Activated T-helper 2 cell treated with anti-CD3 and anti-CD28 coated beads, Interferon-gamma antibody, Interleukin-2, Interleukin-4, amounts not matched to agents 10 μg/mL and 5 μg/mL and 100 μg/mL, durations not matched to agents 14 hours and 24 hours and 36 hours (primary cell): Measurements from ENCODE around the gene CRIM1. TPM values are rescaled to one million over a fixed set of nuclear protein-coding genes. Genes with fewer than 3 reads are reported as not detected.

Source experiments
- DNase-seq: peaks from one replicate; pipeline ENCODE4 v3.0.0; 2021; ENCODE audit warnings: low spot score
- H3K27ac Mint-ChIP-seq: one replicate; pipeline ENCODE4 v1.8.0; 2021; ENCODE audit warnings: mixed read lengths
- H3K27me3 Mint-ChIP-seq: one replicate; pipeline ENCODE4 v1.8.0; 2021; ENCODE audit warnings: low read depth, mixed read lengths
- H3K36me3 Mint-ChIP-seq: one replicate; pipeline ENCODE4 v1.8.0; 2021; ENCODE audit warnings: low read depth, mixed read lengths
- H3K4me1 Mint-ChIP-seq: one replicate; pipeline ENCODE4 v1.8.0; 2021; ENCODE audit warnings: low read depth, mixed read lengths
- H3K4me3 Mint-ChIP-seq: one replicate; pipeline ENCODE4 v1.8.0; 2021; ENCODE audit warnings: low read depth, mild to moderate bottlenecking, moderate library complexity, mixed read lengths
- H3K9me3 Mint-ChIP-seq: one replicate; pipeline ENCODE4 v1.8.0; 2021; ENCODE audit warnings: mixed read lengths
- intact Hi-C: fragments of 100-400 bp; cut with micrococcal nuclease; formaldehyde crosslinking; loops from one replicate; pipeline ENCODE4 v1.15.1; 2023
- total RNA-seq: library from RNA; stranded (reverse); gene quantifications from 2 replicates; pipeline ENCODE4 v1.2.3, GENCODE V29; 2022

The CRIM1 gene
- total RNA-seq, 1 donor from 2014 or later: 12.8 TPM

- Mint-ChIP-seq H3K4me1 (no peaks in the 10 kb centered on the region), H3K27me3 (no peaks in the 10 kb centered on the region), H3K9me3 (peaks cover under 1% of the 10 kb centered on the region), H3K36me3 (peaks cover 12% of the 10 kb centered on the region), H3K27ac (no peak overlapping the region), H3K4me3 (no peak overlapping the region)
- no peak for DNase-seq
- intact Hi-C loops: no loop called here
Measured at GRCh38 chr2:36482576-36483214, 127.1 kb downstream of the CRIM1 start.

- no peak for DNase-seq
- Mint-ChIP-seq H3K4me1 (no peaks in the 10 kb centered on the region), H3K27me3 (no peaks in the 10 kb centered on the region), H3K36me3 (peaks cover 11% of the 10 kb centered on the region), H3K4me3 (no peak overlapping the region), H3K27ac (no peak overlapping the region), H3K9me3 (no peaks in the 10 kb centered on the region)
- intact Hi-C loops: no loop called here
Measured at GRCh38 chr2:36483290-36483689, 127.7 kb downstream of the CRIM1 start.

GRCh38 chr2:36484454-36484853 lies 128.9 kb downstream of the CRIM1 start:
- peaks cover 8% of the 10 kb centered on the region for H3K36me3 Mint-ChIP-seq
- no peak overlapping the region for H3K27ac Mint-ChIP-seq
- intact Hi-C loops: no loop called here
- no peaks in the 10 kb centered on the region for H3K9me3 Mint-ChIP-seq
- H3K4me3 Mint-ChIP-seq: no peak overlapping the region
- H3K27me3 Mint-ChIP-seq: no peaks in the 10 kb centered on the region
- no peaks in the 10 kb centered on the region for H3K4me1 Mint-ChIP-seq
- no peak for DNase-seq

- DNase-seq: no peak
- Mint-ChIP-seq H3K27me3 (no peaks in the 10 kb centered on the region), H3K4me3 (no peak overlapping the region), H3K9me3 (no peaks in the 10 kb centered on the region), H3K27ac (no peak overlapping the region), H3K36me3 (peaks cover 2% of the 10 kb centered on the region), H3K4me1 (no peaks in the 10 kb centered on the region)
- intact Hi-C loops: no loop called here
Measured at GRCh38 chr2:36485521-36485920, 129.9 kb downstream of the CRIM1 start.

GRCh38 chr2:36486521-36487044 lies 131.0 kb downstream of the CRIM1 start:
- Mint-ChIP-seq H3K9me3 (no peaks in the 10 kb centered on the region), H3K4me3 (no peak overlapping the region), H3K36me3 (no peaks in the 10 kb centered on the region), H3K4me1 (no peaks in the 10 kb centered on the region), H3K27ac (no peak overlapping the region), H3K27me3 (no peaks in the 10 kb centered on the region)
- no peak for DNase-seq
- intact Hi-C loops: no loop called here

- no peak overlapping the region for H3K27ac Mint-ChIP-seq
- H3K9me3 Mint-ChIP-seq: no peaks in the 10 kb centered on the region
- H3K36me3 Mint-ChIP-seq: no peaks in the 10 kb centered on the region
- no peaks in the 10 kb centered on the region for H3K27me3 Mint-ChIP-seq
- DNase-seq: no peak
- H3K4me3 Mint-ChIP-seq: no peak overlapping the region
- intact Hi-C loops: no loop called here
- no peaks in the 10 kb centered on the region for H3K4me1 Mint-ChIP-seq
Measured at GRCh38 chr2:36487947-36488346, 132.4 kb downstream of the CRIM1 start.

GRCh38 chr2:36489281-36489680 lies 133.7 kb downstream of the CRIM1 start:
- Mint-ChIP-seq H3K36me3 (no peaks in the 10 kb centered on the region), H3K27ac (no peak overlapping the region), H3K27me3 (no peaks in the 10 kb centered on the region), H3K4me1 (no peaks in the 10 kb centered on the region), H3K9me3 (no peaks in the 10 kb centered on the region), H3K4me3 (no peak overlapping the region)
- intact Hi-C loops: no loop called here
- DNase-seq: no peak

- H3K9me3 Mint-ChIP-seq: no peaks in the 10 kb centered on the region
- H3K27ac Mint-ChIP-seq: no peak overlapping the region
- no peaks in the 10 kb centered on the region for H3K36me3 Mint-ChIP-seq
- H3K27me3 Mint-ChIP-seq: no peaks in the 10 kb centered on the region
- H3K4me1 Mint-ChIP-seq: no peaks in the 10 kb centered on the region
- no peak for DNase-seq
- intact Hi-C loops: no loop called here
- no peak overlapping the region for H3K4me3 Mint-ChIP-seq
Measured at GRCh38 chr2:36490749-36491148, 135.2 kb downstream of the CRIM1 start.

GRCh38 chr2:36492216-36492945 lies 136.8 kb downstream of the CRIM1 start:
- H3K9me3 Mint-ChIP-seq: no peaks in the 10 kb centered on the region
- H3K36me3 Mint-ChIP-seq: no peaks in the 10 kb centered on the region
- H3K4me1 Mint-ChIP-seq: no peaks in the 10 kb centered on the region
- no peak overlapping the region for H3K4me3 Mint-ChIP-seq
- DNase-seq: no peak
- intact Hi-C loops: no loop called here
- H3K27ac Mint-ChIP-seq: no peak overlapping the region
- H3K27me3 Mint-ChIP-seq: no peaks in the 10 kb centered on the region

- no peaks in the 10 kb centered on the region for H3K27me3 Mint-ChIP-seq
- H3K27ac Mint-ChIP-seq: no peak overlapping the region
- no peak overlapping the region for H3K4me3 Mint-ChIP-seq
- H3K36me3 Mint-ChIP-seq: no peaks in the 10 kb centered on the region
- DNase-seq: no peak
- intact Hi-C loops: no loop called here
- H3K9me3 Mint-ChIP-seq: no peaks in the 10 kb centered on the region
- H3K4me1 Mint-ChIP-seq: no peaks in the 10 kb centered on the region
Measured at GRCh38 chr2:36493306-36493705, 137.7 kb downstream of the CRIM1 start.

GRCh38 chr2:36497570-36498163 lies 142.1 kb downstream of the CRIM1 start:
- no peak overlapping the region for H3K4me3 Mint-ChIP-seq
- H3K36me3 Mint-ChIP-seq: no peaks in the 10 kb centered on the region
- intact Hi-C loops: no loop called here
- no peaks in the 10 kb centered on the region for H3K4me1 Mint-ChIP-seq
- no peaks in the 10 kb centered on the region for H3K27me3 Mint-ChIP-seq
- DNase-seq: no peak
- no peak overlapping the region for H3K27ac Mint-ChIP-seq
- no peaks in the 10 kb centered on the region for H3K9me3 Mint-ChIP-seq

GRCh38 chr2:36499128-36499820 lies 143.7 kb downstream of the CRIM1 start:
- intact Hi-C loops: no loop called here
- Mint-ChIP-seq H3K36me3 (no peaks in the 10 kb centered on the region), H3K9me3 (no peaks in the 10 kb centered on the region), H3K4me1 (no peaks in the 10 kb centered on the region), H3K27ac (no peak overlapping the region), H3K4me3 (no peak overlapping the region), H3K27me3 (no peaks in the 10 kb centered on the region)
- no peak for DNase-seq

GRCh38 chr2:36500072-36500471 lies 144.5 kb downstream of the CRIM1 start:
- no peak for DNase-seq
- intact Hi-C loops: no loop called here
- Mint-ChIP-seq H3K9me3 (no peaks in the 10 kb centered on the region), H3K4me1 (no peaks in the 10 kb centered on the region), H3K36me3 (no peaks in the 10 kb centered on the region), H3K27me3 (no peaks in the 10 kb centered on the region), H3K27ac (no peak overlapping the region), H3K4me3 (no peak overlapping the region)
